Suprapubic skin (tissue), 3 donors: ENCODE results near the gene PDE9A.

Source experiments
- POLR2AphosphoS5 ChIP-seq, 3 donors: sonication (generic); formaldehyde crosslinking; IDR thresholded peaks; one replicate each; pipeline ENCODE4 v1.6.1; 2017; ENCODE audit warnings: antibody characterized with exemption in 3 of 3
- TF ChIP-seq, protein P1 (sequence below), 2 donors: fragments of 200-600 bp in 1 of 2; fragments of 450-650 bp in 1 of 2; sonication (generic) in 1 of 2; IDR thresholded peaks; one replicate each; pipeline ENCODE4 v1.5.1; 2016 to 2019; ENCODE audit warnings: antibody characterized with exemption in 2 of 2, mild to moderate bottlenecking in 1 of 2, moderate library complexity in 1 of 2

- TF ChIP-seq, protein P1, sequence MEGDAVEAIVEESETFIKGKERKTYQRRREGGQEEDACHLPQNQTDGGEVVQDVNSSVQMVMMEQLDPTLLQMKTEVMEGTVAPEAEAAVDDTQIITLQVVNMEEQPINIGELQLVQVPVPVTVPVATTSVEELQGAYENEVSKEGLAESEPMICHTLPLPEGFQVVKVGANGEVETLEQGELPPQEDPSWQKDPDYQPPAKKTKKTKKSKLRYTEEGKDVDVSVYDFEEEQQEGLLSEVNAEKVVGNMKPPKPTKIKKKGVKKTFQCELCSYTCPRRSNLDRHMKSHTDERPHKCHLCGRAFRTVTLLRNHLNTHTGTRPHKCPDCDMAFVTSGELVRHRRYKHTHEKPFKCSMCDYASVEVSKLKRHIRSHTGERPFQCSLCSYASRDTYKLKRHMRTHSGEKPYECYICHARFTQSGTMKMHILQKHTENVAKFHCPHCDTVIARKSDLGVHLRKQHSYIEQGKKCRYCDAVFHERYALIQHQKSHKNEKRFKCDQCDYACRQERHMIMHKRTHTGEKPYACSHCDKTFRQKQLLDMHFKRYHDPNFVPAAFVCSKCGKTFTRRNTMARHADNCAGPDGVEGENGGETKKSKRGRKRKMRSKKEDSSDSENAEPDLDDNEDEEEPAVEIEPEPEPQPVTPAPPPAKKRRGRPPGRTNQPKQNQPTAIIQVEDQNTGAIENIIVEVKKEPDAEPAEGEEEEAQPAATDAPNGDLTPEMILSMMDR (IDR thresholded peaks at IDR 0.05) = no peak
- TF ChIP-seq POLR2AphosphoS5 (IDR thresholded peaks at IDR 0.05) = no peak
These were observed 132.4 kb downstream of the PDE9A start for GRCh38 chr21:42785666-42786427.
